IMR-90 (cell line): ENCODE data around the gene KRIT1. TPM values are rescaled to one million over a fixed set of nuclear protein-coding genes. Genes with fewer than 3 reads are reported as not detected.

Experiments used
- ATAC-seq: fragments of 200-7000 bp; cut with Tn5 transposase; 2 replicates; pipeline ENCODE4 v1.9.1; 2020; ENCODE audit warnings: low read depth, mild to moderate bottlenecking, moderate library complexity
- BruUV-seq: library from RNA; stranded (reverse); fragments of 400-500 nt; replicated peaks from 2 replicates; lab custom pipeline; 2021; lab: Mats Ljungman, UMichigan
- CTCF ChIA-PET: fragments of 300-600 bp; formaldehyde crosslinking; extraction: SDS; loops from one replicate; lab custom pipeline; 2021; ENCODE audit warnings: antibody characterized with exemption; lab: Yijun Ruan, JAX
- POLR2A ChIA-PET: fragments of 300-600 bp; sonication (Branson Sonifier 250); formaldehyde crosslinking; loops from one replicate; lab custom pipeline; 2022; ENCODE audit warnings: antibody characterized with exemption; ENCODE audit not compliant: unreplicated experiment; lab: Charles Lee
- DNase-seq: peaks from one replicate; pipeline ENCODE4 v3.0.0; 2013
- H2AFZ ChIP-seq: replicated peaks from 2 replicates; pipeline ENCODE3; 2013; ENCODE audit warnings: low read length, mild to moderate bottlenecking; ENCODE audit not compliant: poor library complexity
- H2AK5ac ChIP-seq: 2 replicates; pipeline ENCODE4 v1.6.1; 2013; ENCODE audit warnings: low read depth, low read length, inconsistent platforms
- H2AK9ac ChIP-seq: replicated peaks from 2 replicates; pipeline ENCODE3; 2013; ENCODE audit warnings: mild to moderate bottlenecking, low read depth, low read length, moderate library complexity; ENCODE audit not compliant: poor library complexity
- H2BK120ac ChIP-seq: 2 replicates; pipeline ENCODE4 v1.6.1; 2013; ENCODE audit warnings: low read depth, low read length, inconsistent platforms
- H2BK15ac ChIP-seq: 3 replicates; pipeline ENCODE4 v1.6.1; 2013; ENCODE audit warnings: low read depth, low read length, inconsistent platforms
- H2BK20ac ChIP-seq: 2 replicates; pipeline ENCODE4 v1.6.1; 2013; ENCODE audit warnings: low read depth, mild to moderate bottlenecking, inconsistent platforms, low read length, moderate library complexity
- H2BK5ac ChIP-seq: 2 replicates; pipeline ENCODE4 v1.6.1; 2013; ENCODE audit warnings: mild to moderate bottlenecking, low read depth, low read length, inconsistent platforms; ENCODE audit not compliant: poor library complexity, severe bottlenecking
- H3K14ac ChIP-seq: replicated peaks from 2 replicates; pipeline ENCODE4 v1.6.1; 2013; ENCODE audit warnings: low read depth, low read length, inconsistent platforms
- H3K18ac ChIP-seq: 2 replicates; pipeline ENCODE4 v1.6.1; 2013; ENCODE audit warnings: low read depth, low read length, control low read depth
- H3K23ac ChIP-seq: 2 replicates; pipeline ENCODE4 v1.6.1; 2013; ENCODE audit warnings: low read depth, low read length, inconsistent platforms
- H3K27ac ChIP-seq: 2 replicates; pipeline ENCODE4 v1.5.1; 2013; ENCODE audit warnings: mild to moderate bottlenecking, control low read depth, low read length; ENCODE audit not compliant: insufficient read depth
- H3K27me3 ChIP-seq: 2 replicates; pipeline ENCODE4 v1.6.1; 2013; ENCODE audit warnings: low read length; ENCODE audit not compliant: control insufficient read depth, insufficient read depth
- H3K36me3 ChIP-seq: 2 replicates; pipeline ENCODE4 v1.6.1; 2013; ENCODE audit warnings: low read length, mixed read lengths; ENCODE audit not compliant: control insufficient read depth, insufficient read depth
- H3K4ac ChIP-seq: 2 replicates; pipeline ENCODE4 v1.6.1; 2013; ENCODE audit warnings: low read depth, low read length, inconsistent platforms
- H3K4me1 ChIP-seq: 2 replicates; pipeline ENCODE4 v1.6.1; 2013; ENCODE audit warnings: low read length, mixed read lengths; ENCODE audit not compliant: control insufficient read depth, insufficient read depth
- H3K4me2 ChIP-seq: 2 replicates; pipeline ENCODE4 v1.6.1; 2013; ENCODE audit warnings: low read depth, mild to moderate bottlenecking, control low read depth, low read length, moderate library complexity
- H3K4me3 ChIP-seq: 2 replicates; pipeline ENCODE4 v1.5.1; 2013; ENCODE audit warnings: low read depth, mild to moderate bottlenecking, control low read depth, low read length, moderate library complexity; ENCODE audit not compliant: insufficient read depth
- H3K56ac ChIP-seq: 2 replicates; pipeline ENCODE4 v1.6.1; 2013; ENCODE audit warnings: low read length, inconsistent platforms; ENCODE audit not compliant: insufficient read depth; ENCODE audit errors: extremely low read depth
- H3K79me1 ChIP-seq, 2 experiments: 2 replicates each; pipeline ENCODE4 v1.6.1; 2013; ENCODE audit warnings: low read length in 2 of 2, inconsistent platforms in 1 of 2, low read depth in 1 of 2
- H3K9ac ChIP-seq: 2 replicates; pipeline ENCODE4 v1.6.1; 2013; ENCODE audit warnings: low read depth, low read length, control low read depth
- H3K9me1 ChIP-seq: 2 replicates; pipeline ENCODE4 v1.6.1; 2013; ENCODE audit warnings: low read length, inconsistent platforms; ENCODE audit not compliant: insufficient read depth
- H3K9me3 ChIP-seq: 2 replicates; pipeline ENCODE4 v1.6.1; 2013; ENCODE audit warnings: low read length; ENCODE audit not compliant: control insufficient read depth, insufficient read depth
- H4K20me1 ChIP-seq: 2 replicates; pipeline ENCODE4 v1.6.1; 2013; ENCODE audit warnings: low read length, inconsistent platforms; ENCODE audit not compliant: insufficient read depth
- H4K5ac ChIP-seq: 2 replicates; pipeline ENCODE4 v1.6.1; 2013; ENCODE audit warnings: mild to moderate bottlenecking, low read depth, low read length, control low read depth
- H4K8ac ChIP-seq, 2 experiments: 2 replicates each; pipeline ENCODE4 v1.6.1; 2013; ENCODE audit warnings: low read depth in 2 of 2, low read length in 2 of 2, control low read depth in 1 of 2, inconsistent platforms in 1 of 2
- H4K91ac ChIP-seq: 2 replicates; pipeline ENCODE4 v1.6.1; 2013; ENCODE audit warnings: low read depth, low read length, inconsistent platforms; ENCODE audit not compliant: insufficient read depth
- BHLHE40 ChIP-seq: fragments of 150-350 bp; IDR thresholded peaks from 2 replicates; pipeline ENCODE4 v1.6.1; 2016; ENCODE audit warnings: mild to moderate bottlenecking, low read depth, low read length
- CHD1 ChIP-seq: IDR thresholded peaks from 2 replicates; pipeline ENCODE4 v1.6.1; 2012; ENCODE audit warnings: low read depth, low read length, improper control_type of control experiment
- CTCF ChIP-seq: conservative IDR thresholded peaks from 2 replicates; pipeline ENCODE4 v1.5.1; 2012; ENCODE audit warnings: mild to moderate bottlenecking, low read depth, low read length, improper control_type of control experiment
- ELK1 ChIP-seq: fragments of 150-350 bp; IDR thresholded peaks from 2 replicates; pipeline ENCODE4 v1.6.1; 2016; ENCODE audit warnings: low read depth, mild to moderate bottlenecking, low read length, moderate library complexity, borderline replicate concordance
- MAFK ChIP-seq: IDR thresholded peaks from 2 replicates; pipeline ENCODE4 v1.6.1; 2012; ENCODE audit warnings: low read depth, low read length, improper control_type of control experiment
- MXI1 ChIP-seq: IDR thresholded peaks from 2 replicates; pipeline ENCODE4 v1.6.1; 2012; ENCODE audit warnings: low read depth, mild to moderate bottlenecking, low read length, moderate library complexity, borderline replicate concordance
- POLR2A ChIP-seq: IDR thresholded peaks from 2 replicates; pipeline ENCODE4 v1.6.1; 2012; ENCODE audit warnings: mild to moderate bottlenecking, low read depth, low read length
- RAD21 ChIP-seq: IDR thresholded peaks from 2 replicates; pipeline ENCODE4 v1.6.1; 2012; ENCODE audit warnings: low read length, improper control_type of control experiment
- RCOR1 ChIP-seq: IDR thresholded peaks from 2 replicates; pipeline ENCODE4 v1.6.1; 2012; ENCODE audit warnings: mild to moderate bottlenecking, low read length, improper control_type of control experiment; ENCODE audit not compliant: insufficient replicate concordance
- RFX5 ChIP-seq: IDR thresholded peaks from 2 replicates; pipeline ENCODE4 v1.8.0; 2012; ENCODE audit warnings: low read depth, mild to moderate bottlenecking, low read length, moderate library complexity
- SMC3 ChIP-seq: fragments of 150-350 bp; IDR thresholded peaks from 2 replicates; pipeline ENCODE4 v1.6.1; 2016; ENCODE audit warnings: low read depth, mild to moderate bottlenecking, antibody characterized with exemption, low read length, moderate library complexity
- WGBS, 2 experiments: methylation state at CpG; one replicate each; pipeline versions ENCODE4 v1.1.5 to v1.1.7; 2013; ENCODE audit warnings: missing lambda C conversion rate in 2 of 2; ENCODE audit not compliant: insufficient read length in 1 of 2; ENCODE audit errors: extremely low coverage in 2 of 2; 5-methylcytosine and 5-hydroxymethylcytosine counted together
- dilution Hi-C: fragments of 300-500 bp; cut with HindIII; formaldehyde crosslinking; loops from one replicate; pipeline ENCODE4 v1.14.3; 2018; ENCODE audit warnings: low sequenced_read_pairs; ENCODE audit not compliant: unreplicated experiment
- in situ Hi-C: fragments of 300-500 bp; cut with MboI; formaldehyde crosslinking; loops from 3 replicates; pipeline ENCODE4 v1.14.3; 2019; ENCODE audit warnings: low sequenced_read_pairs, inconsistent platforms, mixed read lengths
- intact Hi-C: fragments of 100-400 bp; cut with micrococcal nuclease; formaldehyde crosslinking; loops from 2 replicates; pipeline ENCODE4 v1.10.0; 2022
- polyA plus RNA-seq, 3 experiments: library from polyadenylated mRNA; depleted of rRNA; stranded (reverse); fragments of >200 nt; gene quantifications; 2 replicates each; pipeline ENCODE4 v1.2.3, GENCODE V29; 2012; ENCODE audit warnings: low replicate concordance in 1 of 3
- total RNA-seq: library from RNA; depleted of rRNA; stranded (reverse); fragments of >200 nt; gene quantifications from 2 replicates; pipeline ENCODE4 v1.2.3, GENCODE V29; 2012

KRIT1 gene
- total and polyA plus RNA-seq, 2 of the 4 experiments (the other 2 are of a cell fraction): 22.9 to 38.2 TPM

GRCh38 chr7:92228742-92229141 is 17.0 kb downstream of the KRIT1 start:
- no peak overlapping the region for H3K18ac ChIP-seq
- ChIA-PET CTCF (no interaction called here), POLR2A (no interaction called here)

More at GRCh38 chr7:92228742-92229141, 17.0 kb downstream of the KRIT1 start:
- TF ChIP-seq MAFK: no peak
- TF ChIP-seq SMC3: no peak
- TF ChIP-seq RAD21: no peak
- TF ChIP-seq BHLHE40: no peak
- no peak for TF ChIP-seq RFX5
- no peak for TF ChIP-seq MXI1
- TF ChIP-seq ELK1: no peak
- TF ChIP-seq CHD1: no peak
- TF ChIP-seq RCOR1: no peak
- no peak for TF ChIP-seq CTCF
- no peak for TF ChIP-seq POLR2A
- dilution Hi-C loops: no loop called here
- H3K36me3 ChIP-seq: peaks cover 17% of the 10 kb centered on the region
- H3K14ac ChIP-seq: no peak overlapping the region
- no peak overlapping the region for H4K8ac ChIP-seq
- no peak overlapping the region for H2AK5ac ChIP-seq
- no peaks in the 10 kb centered on the region for H3K9me1 ChIP-seq
- no peak for DNase-seq
- H3K23ac ChIP-seq: no peak overlapping the region
- 100% methylated on average over 1 of the region's 2 CpGs; no CpG with 5 or more reads in 1 of the 2 experiments for WGBS, 2 experiments
- H3K4me1 ChIP-seq: no peaks in the 10 kb centered on the region
- no peak overlapping the region for H2BK20ac ChIP-seq
- in situ Hi-C loops: no loop called here
- H3K4ac ChIP-seq: no peak overlapping the region
- H2AFZ ChIP-seq: no peak overlapping the region
- ATAC-seq: no peak
- no peak overlapping the region for H4K91ac ChIP-seq
- H3K27me3 ChIP-seq: no peaks in the 10 kb centered on the region
- no peak overlapping the region for H3K4me2 ChIP-seq
- no TSS peak for BruUV-seq
- no peak overlapping the region for H3K27ac ChIP-seq
- intact Hi-C loops: loop anchor here (5.0 kb wide), 1 partner anchor 219 kb away; the partner anchor contains the start of gene GATAD1
- no peaks in the 10 kb centered on the region for H4K20me1 ChIP-seq
- H3K56ac ChIP-seq: no peak overlapping the region
- no peak overlapping the region for H2AK9ac ChIP-seq
- no peak overlapping the region for H4K5ac ChIP-seq
- H3K9me3 ChIP-seq: no peaks in the 10 kb centered on the region
- no peak overlapping the region for H3K9ac ChIP-seq
- H3K4me3 ChIP-seq: no peak overlapping the region
- no peak overlapping the region for H2BK120ac ChIP-seq
- H3K79me1 ChIP-seq: peaks cover 0 to 2% of the 10 kb centered on the region in 2 experiments; a peak in 1 of 4 replicates
- no peak overlapping the region for H2BK15ac ChIP-seq
- no peak overlapping the region for H2BK5ac ChIP-seq
